Transverse colon (tissue), 4 donors: ENCODE data around the gene PDRG1. TPM values are rescaled to one million over a fixed set of nuclear protein-coding genes. Genes with fewer than 3 reads are reported as not detected.

Source experiments
- DNase-seq: peaks from one replicate; pipeline ENCODE4 v3.0.0-alpha.2; 2019
- H3K27ac ChIP-seq, 4 donors: fragments of 200-600 bp; sonication (generic); 2 replicates each; pipeline ENCODE4 v1.5.1; 2016 to 2018; ENCODE audit warnings: inconsistent platforms in 4 of 4
- H3K27me3 ChIP-seq: fragments of 200-600 bp; sonication (generic); 2 replicates; pipeline ENCODE4 v1.5.1; 2017; ENCODE audit warnings: inconsistent platforms
- H3K36me3 ChIP-seq, 4 donors: fragments of 200-600 bp; sonication (generic); 2 replicates each; pipeline ENCODE4 v1.5.1; 2017 to 2019; ENCODE audit warnings: inconsistent platforms in 4 of 4
- H3K4me1 ChIP-seq, 4 donors: fragments of 200-600 bp; sonication (generic); 2 replicates each; pipeline ENCODE4 v1.5.1; 2017 to 2020; ENCODE audit warnings: inconsistent platforms in 4 of 4
- H3K4me3 ChIP-seq, 4 donors: fragments of 200-600 bp; sonication (generic); 1 replicate in 1 of 4; 2 replicates in 3 of 4; pipeline versions ENCODE4 v1.5.1 to v1.6.1; 2017 to 2019; ENCODE audit warnings: inconsistent platforms in 4 of 4
- H3K9me3 ChIP-seq, 2 donors: fragments of 200-600 bp; sonication (generic); 2 replicates each; pipeline ENCODE4 v1.5.1; 2017 to 2019; ENCODE audit warnings: inconsistent platforms in 2 of 2
- CTCF ChIP-seq, 5 experiments: fragments of 200-600 bp in 3 of 5; fragments of 450-650 bp in 2 of 5; sonication (generic) in 3 of 5; IDR thresholded peaks; 1 replicate in 2 of 5; 2 replicates in 3 of 5; pipeline ENCODE4 v1.5.1; 2016 to 2017; ENCODE audit warnings: antibody characterized with exemption in 5 of 5, inconsistent platforms in 3 of 5, mild to moderate bottlenecking in 2 of 5, moderate library complexity in 1 of 5
- EP300 ChIP-seq: sonication (generic); formaldehyde crosslinking; IDR thresholded peaks from one replicate; pipeline ENCODE4 v1.6.1; 2017; ENCODE audit warnings: antibody characterized with exemption, low read depth
- POLR2A ChIP-seq: fragments of 450-650 bp; IDR thresholded peaks from one replicate; pipeline ENCODE4 v1.6.1; 2016; ENCODE audit warnings: antibody characterized with exemption, mild to moderate bottlenecking, moderate library complexity
- POLR2AphosphoS5 ChIP-seq, 3 donors: sonication (generic); formaldehyde crosslinking; IDR thresholded peaks; one replicate each; pipeline ENCODE4 v1.6.1; 2016; ENCODE audit warnings: antibody characterized with exemption in 3 of 3
- WGBS, 2 donors: methylation state at CpG; one replicate each; pipeline ENCODE4 v1.1.5; 2018; ENCODE audit warnings: low coverage in 1 of 2; 5-methylcytosine and 5-hydroxymethylcytosine counted together
- in situ Hi-C, 4 donors: fragments of 200-750 bp; cut with MboI; loops; one replicate each; pipeline versions ENCODE4 v1.15.0 to v1.15.1; 2017; ENCODE audit warnings: low sequenced_read_pairs in 3 of 4, low pct_ligation_motif_present in 1 of 4, low pct_unique_long_range_greater_than_20kb in 1 of 4
- intact Hi-C: fragments of 100-400 bp; cut with DNase I; formaldehyde crosslinking; loops from one replicate; pipeline ENCODE4 v1.15.1; 2023; ENCODE audit warnings: low total_unique reads
- small RNA-seq, 4 donors: library from RNA; depleted of rRNA; stranded (forward); fragments of <200 nt; gene quantifications; one replicate each; pipeline ENCODE3, GENCODE V24; 2016
- total RNA-seq, 4 donors: library from RNA; depleted of rRNA; stranded (reverse); fragments of >200 nt; gene quantifications; one replicate each; pipeline ENCODE4 v1.1.0, GENCODE V29; 2016

PDRG1 gene
- total RNA-seq, 4 donors from 2014 or later = 2.2 to 9.2 (median 6.5) TPM

DNA sequence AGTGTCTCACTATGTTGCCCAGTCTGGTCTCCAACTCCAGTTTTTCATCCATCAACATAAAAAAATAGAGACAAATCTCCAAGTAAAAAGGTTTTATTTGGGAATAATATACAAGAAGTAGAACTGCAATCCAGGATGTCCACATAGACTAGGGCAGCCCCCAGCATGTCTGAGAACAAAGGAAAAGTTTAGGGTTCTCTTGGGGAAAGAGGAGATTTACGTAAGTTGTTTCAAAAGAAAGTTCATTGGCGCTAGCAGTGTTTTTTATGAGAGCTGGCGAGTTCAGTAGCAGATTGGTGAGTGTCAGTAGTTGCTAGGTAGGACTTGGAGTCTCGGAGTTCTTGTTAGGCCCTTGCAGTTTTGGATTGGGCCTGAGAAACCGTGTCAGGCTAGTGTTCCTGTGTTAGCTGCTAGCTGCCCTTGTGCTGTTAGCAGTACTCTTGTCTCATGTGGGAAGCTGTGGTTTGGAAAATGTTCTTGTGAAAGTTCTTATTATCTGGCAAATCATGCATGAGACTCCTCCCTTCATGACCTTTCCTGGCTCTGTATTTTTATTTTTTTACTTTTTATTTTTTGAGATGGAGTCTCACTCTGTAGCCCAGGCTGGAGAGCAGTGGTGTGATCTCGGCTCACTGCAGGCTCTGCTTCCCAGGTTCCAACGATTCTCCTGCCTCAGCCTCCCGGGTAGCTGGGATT is 56.7 kb downstream of the PDRG1 start:
- TF ChIP-seq POLR2AphosphoS5 (IDR thresholded peaks at IDR 0.05) (no peak), POLR2A (no peak), EP300 (no peak), CTCF (IDR thresholded peaks at IDR 0.05) (no peak)
- Histone ChIP-seq H3K36me3 (no peaks in the 10 kb centered on the region), H3K4me3 (no peak overlapping the region), H3K27me3 (no peaks in the 10 kb centered on the region), H3K4me1 (no peaks in the 10 kb centered on the region), H3K9me3 (no peaks in the 10 kb centered on the region), H3K27ac (peak overlapping the region in 3 of 4 donors; percentile 31 to 73 (median 49))
- DNase-seq = peak; percentile 45
- intact Hi-C loops = no loop called here
- in situ Hi-C loops = no loop called here
- 0 to 41% methylated on average over 1 to 8 of the region's 8 CpGs for WGBS, 2 donors

Small RNA genes lying within 50 kb of the gene (small RNA-seq; reads per million reads assigned to genes)
- 0 reads per million in 4 donors for gene RNU1-94P

Other genes starting within 250 kb of the PDRG1 start
- gene BCL2L1, start 229.2 kb downstream of the PDRG1 start, total RNA-seq = 100 to 1,000 TPM in 3 of 4 donors, 10 to 100 TPM in 1; 98.6 to 151 (median 107) TPM
- gene TPX2, start 212.8 kb downstream of the PDRG1 start, total RNA-seq = 10 to 100 TPM in 2 of 4 donors, 1 to 10 TPM in 2; 3.2 to 15.7 (median 7.8) TPM
- under 1 TPM in 1 of 4 donors, not detected in 3; 0.16 TPM for gene MYLK2, start 132.7 kb downstream of the PDRG1 start, total RNA-seq
- under 1 TPM in 1 of 4 donors, not detected in 3; 0.55 TPM for gene FOXS1, start 106.4 kb downstream of the PDRG1 start, total RNA-seq
- 1 to 10 TPM in 1 of 4 donors, not detected in 3; 1.1 TPM for gene DUSP15, start 81.5 kb downstream of the PDRG1 start, total RNA-seq
- gene TTLL9, start 81.4 kb downstream of the PDRG1 start, total RNA-seq = not detected
- gene XKR7, start 16.1 kb upstream of the PDRG1 start, total RNA-seq = under 1 TPM in 1 of 4 donors, not detected in 3; under 0.01 TPM
- gene CCM2L, start 58.4 kb upstream of the PDRG1 start, total RNA-seq = 1 to 10 TPM; 1.7 to 4.9 (median 3.0) TPM
- 10 to 100 TPM in 3 of 4 donors, 1 to 10 TPM in 1; 9.7 to 22.7 (median 11.7) TPM for gene HCK, start 100.2 kb upstream of the PDRG1 start, total RNA-seq
- gene TM9SF4, start 157.7 kb upstream of the PDRG1 start, total RNA-seq = 10 to 100 TPM; 35.5 to 44.8 (median 42.6) TPM